DOHH2 (cell line): ENCODE data around the gene CLIC3.

Experiments used
- H3F3A ChIP-seq: fragments of 200-600 bp; sonication (generic), shearing (Covaris generic); 2 replicates; pipeline ENCODE4 v1.6.0; 2016; ENCODE audit warnings: antibody characterized with exemption, mild to moderate bottlenecking; ENCODE audit not compliant: control insufficient read depth, insufficient read depth
- H3K27ac ChIP-seq: fragments of 200-600 bp; sonication (generic); 2 replicates; pipeline ENCODE4 v1.5.1; 2014; ENCODE audit warnings: low read depth, mild to moderate bottlenecking, low read length, moderate library complexity
- H3K27me3 ChIP-seq: fragments of 200-600 bp; sonication (generic); 2 replicates; pipeline ENCODE4 v1.6.1; 2014; ENCODE audit warnings: mild to moderate bottlenecking, low read length, mixed read lengths; ENCODE audit not compliant: control insufficient read depth
- H3K36me3 ChIP-seq: fragments of 200-600 bp; sonication (generic); 2 replicates; pipeline ENCODE4 v1.6.1; 2014; ENCODE audit warnings: mild to moderate bottlenecking, low read length, moderate library complexity, mixed read lengths; ENCODE audit not compliant: control insufficient read depth
- H3K4me1 ChIP-seq: fragments of 200-600 bp; sonication (generic); 2 replicates; pipeline ENCODE4 v1.6.1; 2014; ENCODE audit warnings: mild to moderate bottlenecking, low read length, mixed read lengths; ENCODE audit not compliant: control insufficient read depth
- H3K4me2 ChIP-seq: fragments of 200-600 bp; sonication (generic); 2 replicates; pipeline ENCODE4 v1.6.0; 2014; ENCODE audit warnings: mild to moderate bottlenecking, low read length, moderate library complexity
- H3K4me3 ChIP-seq: fragments of 200-600 bp; sonication (generic); 2 replicates; pipeline ENCODE4 v1.5.1; 2014; ENCODE audit warnings: mild to moderate bottlenecking, low read length, mixed read lengths
- H3K79me2 ChIP-seq: fragments of 200-600 bp; sonication (generic); 2 replicates; pipeline ENCODE4 v1.6.1; 2014; ENCODE audit warnings: mild to moderate bottlenecking, low read length, mixed read lengths; ENCODE audit not compliant: control insufficient read depth
- H3K9me2 ChIP-seq: fragments of 200-600 bp; sonication (generic); replicated peaks from 2 replicates; pipeline ENCODE4 v1.6.1; 2014; ENCODE audit warnings: mild to moderate bottlenecking, low read length, mixed read lengths; ENCODE audit not compliant: control insufficient read depth
- H3K9me3 ChIP-seq: fragments of 200-600 bp; sonication (generic); 2 replicates; pipeline ENCODE4 v1.6.1; 2014; ENCODE audit warnings: antibody characterized with exemption, low read length, mixed read lengths; ENCODE audit not compliant: control insufficient read depth, insufficient read depth
- H4K20me1 ChIP-seq: fragments of 200-600 bp; sonication (generic); 2 replicates; pipeline ENCODE4 v1.6.0; 2014; ENCODE audit warnings: low read depth, mild to moderate bottlenecking, antibody characterized with exemption, low read length, moderate library complexity; ENCODE audit not compliant: control insufficient read depth, insufficient read depth
- CTCF ChIP-seq: fragments of 200-600 bp; sonication (generic); IDR thresholded peaks from one replicate; pipeline ENCODE4 v1.5.1; 2014; ENCODE audit warnings: antibody characterized with exemption, mild to moderate bottlenecking, low read depth, low read length; ENCODE audit not compliant: poor library complexity, severe bottlenecking
- EZH2phosphoT487 ChIP-seq: fragments of 200-600 bp; sonication (generic); IDR thresholded peaks from 2 replicates; pipeline ENCODE4 v1.6.1; 2017; ENCODE audit warnings: borderline replicate concordance, mild to moderate bottlenecking, antibody characterized with exemption, low read length, moderate library complexity, mixed read lengths

Gene CLIC3

GRCh38 chr9:137007816-137008270 lies 11.5 kb upstream of the CLIC3 start:
- Histone ChIP-seq H3K27me3 (no peaks in the 10 kb centered on the region), H3K27ac (no peak overlapping the region), H3K4me1 (peaks cover 4% of the 10 kb centered on the region; the same call in 1 of the 2 replicates), H3K4me2 (no peak overlapping the region), H3K79me2 (no peaks in the 10 kb centered on the region), H4K20me1 (no peaks in the 10 kb centered on the region), H3F3A (no peaks in the 10 kb centered on the region), H3K36me3 (no peaks in the 10 kb centered on the region), H3K4me3 (no peak overlapping the region), H3K9me2 (no peaks in the 10 kb centered on the region), H3K9me3 (no peaks in the 10 kb centered on the region)
- TF ChIP-seq CTCF (no peak), EZH2phosphoT487 (no peak)

GRCh38 chr9:137007108-137007815 lies 10.9 kb upstream of the CLIC3 start:
- H3K36me3 ChIP-seq = no peaks in the 10 kb centered on the region
- no peak overlapping the region for H3K27ac ChIP-seq
- no peaks in the 10 kb centered on the region for H3K79me2 ChIP-seq
- no peak overlapping the region for H3K4me2 ChIP-seq
- H4K20me1 ChIP-seq = no peaks in the 10 kb centered on the region
- no peaks in the 10 kb centered on the region for H3F3A ChIP-seq
- H3K9me2 ChIP-seq = no peaks in the 10 kb centered on the region
- no peaks in the 10 kb centered on the region for H3K27me3 ChIP-seq
- no peaks in the 10 kb centered on the region for H3K9me3 ChIP-seq
- H3K4me1 ChIP-seq = peaks cover 4% of the 10 kb centered on the region; the same call in 1 of the 2 replicates
- H3K4me3 ChIP-seq = no peak overlapping the region
- TF ChIP-seq CTCF = no peak
- TF ChIP-seq EZH2phosphoT487 = no peak

- Histone ChIP-seq H3K27ac (no peak overlapping the region), H4K20me1 (no peaks in the 10 kb centered on the region), H3K4me3 (no peak overlapping the region), H3K27me3 (no peaks in the 10 kb centered on the region; the same call in 1 of the 2 replicates), H3K4me1 (peaks cover 4% of the 10 kb centered on the region; the same call in 1 of the 2 replicates), H3K36me3 (no peaks in the 10 kb centered on the region), H3F3A (no peaks in the 10 kb centered on the region), H3K9me2 (no peaks in the 10 kb centered on the region), H3K79me2 (no peaks in the 10 kb centered on the region), H3K4me2 (no peak overlapping the region), H3K9me3 (no peaks in the 10 kb centered on the region)
- TF ChIP-seq CTCF (no peak), EZH2phosphoT487 (no peak)
These were observed 10.0 kb upstream of the CLIC3 start for GRCh38 chr9:137006116-137007003.
